Natural killer cell (primary cell): ENCODE results near the gene MT1H. TPM values are rescaled to one million over a fixed set of nuclear protein-coding genes. Genes with fewer than 3 reads are reported as not detected.
A peak's percentile ranks its signal among the peaks of the same experiment; 100 is the strongest.

Experiments
- ATAC-seq, 3 donors: fragments of 150-1000 bp in 2 of 3; fragments of 200-7000 bp in 1 of 3; cut with Tn5 transposase; 1 replicate in 1 of 3; 2 replicates in 2 of 3; pipeline ENCODE4 v1.10.0; 2021; ENCODE audit warnings: mild to moderate bottlenecking in 2 of 3, moderate library complexity in 2 of 3
- DNase-seq, 2 donors: peaks; one replicate each; pipeline versions ENCODE4 v3.0.0 to v3.0.0-alpha.2; 2013 to 2021; ENCODE audit warnings: mixed read lengths in 1 of 2
- H3K27ac ChIP-seq: one replicate; pipeline ENCODE4 v1.5.1; 2013; ENCODE audit warnings: mild to moderate bottlenecking, low read length
- H3K27me3 ChIP-seq: one replicate; pipeline ENCODE4 v1.6.1; 2013; ENCODE audit warnings: low read length; ENCODE audit not compliant: control insufficient read depth, insufficient read depth
- H3K36me3 ChIP-seq: one replicate; pipeline ENCODE4 v1.6.1; 2013; ENCODE audit warnings: low read length; ENCODE audit not compliant: control insufficient read depth, insufficient read depth
- H3K4me1 ChIP-seq: one replicate; pipeline ENCODE4 v1.6.1; 2013; ENCODE audit warnings: low read length; ENCODE audit not compliant: control insufficient read depth, insufficient read depth
- H3K4me3 ChIP-seq: one replicate; pipeline ENCODE4 v1.5.1; 2013; ENCODE audit warnings: low read length
- H3K9me3 ChIP-seq: one replicate; pipeline ENCODE4 v1.6.1; 2013; ENCODE audit warnings: low read length; ENCODE audit not compliant: control insufficient read depth, insufficient read depth
- H3K27ac Mint-ChIP-seq, 2 donors: one replicate each; pipeline ENCODE4 v1.8.0; 2022; ENCODE audit warnings: mild to moderate bottlenecking in 2 of 2, mixed read lengths in 2 of 2, moderate library complexity in 1 of 2
- H3K27me3 Mint-ChIP-seq, 2 donors: one replicate each; pipeline ENCODE4 v1.8.0; 2022; ENCODE audit warnings: low read depth in 2 of 2, mixed read lengths in 2 of 2
- H3K36me3 Mint-ChIP-seq: one replicate; pipeline ENCODE4 v1.8.0; 2022; ENCODE audit warnings: mixed read lengths
- H3K4me1 Mint-ChIP-seq, 2 donors: one replicate each; pipeline ENCODE4 v1.8.0; 2022; ENCODE audit warnings: mixed read lengths in 2 of 2
- H3K4me3 Mint-ChIP-seq: one replicate; pipeline ENCODE4 v1.8.0; 2022; ENCODE audit warnings: mild to moderate bottlenecking, moderate library complexity, mixed read lengths
- H3K9me3 Mint-ChIP-seq, 2 donors: one replicate each; pipeline ENCODE4 v1.8.0; 2022; ENCODE audit warnings: mixed read lengths in 2 of 2
- CTCF ChIP-seq: fragments of 200-600 bp; IDR thresholded peaks from one replicate; pipeline ENCODE4 v1.8.0; 2022; ENCODE audit warnings: antibody characterized with exemption
- WGBS: methylation state at CpG from one replicate; pipeline ENCODE4 v1.1.7; 2013; ENCODE audit warnings: missing lambda C conversion rate; ENCODE audit not compliant: insufficient coverage; 5-methylcytosine and 5-hydroxymethylcytosine counted together
- intact Hi-C: fragments of 100-400 bp; cut with micrococcal nuclease; formaldehyde crosslinking; loops from one replicate; pipeline ENCODE4 v1.14.2; 2022
- total RNA-seq, 4 donors: library from RNA; stranded (reverse); fragments of 120-200 nt in 1 of 4; gene quantifications; one replicate each; pipeline versions ENCODE4 v1.2.3 to v1.2.4, GENCODE V29; 2013 to 2022

MT1H gene
- total RNA-seq, 3 donors from 2014 or later (not counting 1 experiment from before 2014, with no cell fraction given): not detected

DNA sequence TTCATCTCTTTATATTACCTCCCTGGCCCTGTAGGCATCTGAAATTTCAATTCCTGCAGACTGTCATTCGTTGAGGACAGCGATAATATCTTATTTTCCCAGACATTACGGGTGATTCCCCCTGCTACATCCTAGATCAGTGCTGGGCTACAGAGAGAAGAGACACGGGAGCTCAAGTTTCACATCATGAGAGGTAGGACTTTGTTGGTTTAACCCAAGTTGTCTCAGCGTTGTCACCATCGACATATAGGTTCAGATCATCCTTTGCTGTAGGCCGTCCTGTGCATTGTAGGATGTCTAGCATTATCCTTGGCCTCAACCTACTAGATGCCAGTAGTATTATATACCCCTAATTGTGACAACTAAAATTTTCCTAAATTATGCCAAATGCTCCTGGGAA is 31.9 kb downstream of the MT1H start:
- no peaks in the 10 kb centered on the region for H3K27me3 Mint-ChIP-seq
- no peaks in the 10 kb centered on the region for H3K4me1 ChIP-seq
- peaks cover 0 to 7% of the 10 kb centered on the region in 2 donors for H3K4me1 Mint-ChIP-seq
- H3K4me3 Mint-ChIP-seq: no peak overlapping the region
- no peaks in the 10 kb centered on the region for H3K9me3 Mint-ChIP-seq
- no peaks in the 10 kb centered on the region for H3K36me3 Mint-ChIP-seq
- H3K9me3 ChIP-seq: peaks cover 3% of the 10 kb centered on the region
- H3K27ac ChIP-seq: no peak overlapping the region
- TF ChIP-seq CTCF: no peak
- no peaks in the 10 kb centered on the region for H3K27me3 ChIP-seq
- no peaks in the 10 kb centered on the region for H3K36me3 ChIP-seq
- intact Hi-C loops: loop anchor here (5.0 kb wide), 1 partner anchor 754 kb away; no protein-coding TSS in a partner anchor
- DNase-seq (no peak), ATAC-seq (no peak)
- WGBS: 89% methylated on average over 7 of the region's 7 CpGs
- H3K4me3 ChIP-seq: no peak overlapping the region
- no peak overlapping the region for H3K27ac Mint-ChIP-seq

DNA sequence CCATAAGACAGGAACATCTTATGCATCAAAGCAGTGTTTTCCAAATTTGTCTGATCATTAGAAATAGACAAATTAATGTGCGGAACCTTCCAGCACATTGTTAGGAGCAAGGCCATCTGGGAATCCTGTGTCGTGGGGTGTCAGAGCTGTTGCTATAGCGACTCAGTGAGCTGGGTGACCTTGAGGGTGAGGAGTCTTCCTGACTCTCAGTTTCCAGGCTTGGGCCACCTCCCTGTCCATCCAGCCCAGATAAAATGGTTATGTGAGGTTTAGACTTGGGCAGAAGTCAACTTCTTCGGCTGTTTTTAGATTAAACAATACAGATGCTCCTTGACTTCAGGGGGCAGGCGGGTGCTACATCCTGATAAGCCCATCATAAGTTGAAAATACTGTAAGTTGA is 33.2 kb downstream of the MT1H start:
- no peaks in the 10 kb centered on the region for H3K9me3 ChIP-seq
- no peak for TF ChIP-seq CTCF
- no peaks in the 10 kb centered on the region for H3K36me3 ChIP-seq
- intact Hi-C loops: loop anchor here (1.0 to 5.0 kb wide), 4 partner anchors 28 to 756 kb away; partner anchors contain the start of gene NUP93
- Mint-ChIP-seq H3K36me3 (no peaks in the 10 kb centered on the region), H3K27ac (no peak overlapping the region), H3K9me3 (no peaks in the 10 kb centered on the region), H3K4me1 (peaks cover 0 to 7% of the 10 kb centered on the region in 2 donors), H3K4me3 (no peak overlapping the region), H3K27me3 (no peaks in the 10 kb centered on the region)
- no peak for DNase-seq
- H3K4me3 ChIP-seq: no peak overlapping the region
- no peaks in the 10 kb centered on the region for H3K4me1 ChIP-seq
- WGBS: 100% methylated on average over 3 of the region's 5 CpGs
- no peak overlapping the region for H3K27ac ChIP-seq
- ATAC-seq: no peak
- H3K27me3 ChIP-seq: no peaks in the 10 kb centered on the region

- intact Hi-C loops: no loop called here
- no peak overlapping the region for H3K27ac ChIP-seq
- ATAC-seq (peak in 2 of 3 donors; percentile 36 to 40), DNase-seq (peak in 1 of 2 donors; percentile 65)
- no peak overlapping the region for H3K4me3 ChIP-seq
- H3K27me3 ChIP-seq: no peaks in the 10 kb centered on the region
- H3K4me3 Mint-ChIP-seq: peak overlapping the region; percentile 28
- H3K27ac Mint-ChIP-seq: no peak overlapping the region
- no peaks in the 10 kb centered on the region for H3K36me3 Mint-ChIP-seq
- no peaks in the 10 kb centered on the region for H3K36me3 ChIP-seq
- H3K9me3 ChIP-seq: no peaks in the 10 kb centered on the region
- H3K4me1 Mint-ChIP-seq: peaks cover 6 to 12% of the 10 kb centered on the region in 2 donors
- H3K27me3 Mint-ChIP-seq: no peaks in the 10 kb centered on the region
- peaks cover 13% of the 10 kb centered on the region for H3K4me1 ChIP-seq
- TF ChIP-seq CTCF: no peak
- H3K9me3 Mint-ChIP-seq: no peaks in the 10 kb centered on the region
- WGBS: 64% methylated on average over 13 of the region's 13 CpGs
Observed at GRCh38 chr16:56708525-56709442, 39.2 kb downstream of the MT1H start.
